Daoy (cell line): ENCODE results near the gene WFDC5. TPM values are rescaled to one million over a fixed set of nuclear protein-coding genes. Genes with fewer than 3 reads are reported as not detected.

Experiments
- DNase-seq: peaks from one replicate; pipeline ENCODE4 v3.0.0-alpha.2; 2015; ENCODE audit warnings: low read depth
- total RNA-seq: library from RNA; depleted of rRNA; stranded (reverse); fragments of >200 nt; shearing (Covaris generic); gene quantifications from 2 replicates; pipeline ENCODE4 v1.2.3, GENCODE V29; 2014

Gene WFDC5
- total RNA-seq, 1 experiment from 2014 or later: not detected

GRCh38 chr20:45115386-45115774 lies 406 bp upstream of the WFDC5 start:
- DNase-seq: no peak

DNA sequence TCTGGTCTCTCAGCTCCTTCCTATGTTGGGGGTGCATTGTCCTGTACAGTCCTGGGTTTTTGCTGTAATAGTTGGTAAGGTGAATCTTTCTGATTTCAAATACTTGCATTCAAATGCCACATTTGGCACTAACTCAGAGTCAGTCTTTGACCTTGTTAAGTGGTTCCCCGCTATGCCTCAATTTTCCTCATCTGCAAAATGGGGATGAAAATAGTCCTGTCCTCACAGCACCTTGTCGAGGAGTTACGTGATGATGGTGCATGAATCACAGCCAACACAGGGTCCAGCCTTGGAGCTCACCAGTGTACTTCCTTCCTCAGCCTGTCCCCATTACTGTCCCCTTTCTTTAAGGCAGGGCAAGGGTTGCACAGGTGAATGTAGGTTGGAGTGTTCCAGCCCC lies 1.1 kb downstream of the WFDC5 start:
- no peak for DNase-seq

- DNase-seq: no peak
These were observed 2.2 kb downstream of the WFDC5 start for GRCh38 chr20:45112754-45113153.

GRCh38 chr20:45111799-45112471 lies 3.0 kb downstream of the WFDC5 start:
- DNase-seq: no peak

DNA sequence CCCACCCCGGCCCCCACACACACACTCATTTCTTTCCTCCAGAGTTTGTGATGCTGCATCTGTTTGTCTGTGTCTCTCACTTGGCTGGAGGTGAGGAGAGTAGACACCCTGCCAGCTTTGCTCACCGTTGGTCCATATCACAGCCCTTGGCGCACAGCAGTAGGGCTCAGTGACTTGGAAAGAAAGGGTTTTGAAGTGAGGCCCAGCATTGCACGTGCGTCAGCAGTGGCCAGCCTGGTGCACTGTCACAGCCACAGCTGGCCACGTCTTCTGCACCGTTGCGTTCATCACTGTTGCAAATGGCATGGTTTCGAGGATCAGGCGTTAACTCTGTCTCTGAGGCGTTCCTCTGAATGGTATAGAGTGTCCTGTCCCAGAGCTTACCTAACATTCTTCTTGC lies 3.7 kb downstream of the WFDC5 start:
- DNase-seq: no peak

- DNase-seq: no peak
These were observed 4.7 kb downstream of the WFDC5 start for GRCh38 chr20:45110301-45110700.

DNA sequence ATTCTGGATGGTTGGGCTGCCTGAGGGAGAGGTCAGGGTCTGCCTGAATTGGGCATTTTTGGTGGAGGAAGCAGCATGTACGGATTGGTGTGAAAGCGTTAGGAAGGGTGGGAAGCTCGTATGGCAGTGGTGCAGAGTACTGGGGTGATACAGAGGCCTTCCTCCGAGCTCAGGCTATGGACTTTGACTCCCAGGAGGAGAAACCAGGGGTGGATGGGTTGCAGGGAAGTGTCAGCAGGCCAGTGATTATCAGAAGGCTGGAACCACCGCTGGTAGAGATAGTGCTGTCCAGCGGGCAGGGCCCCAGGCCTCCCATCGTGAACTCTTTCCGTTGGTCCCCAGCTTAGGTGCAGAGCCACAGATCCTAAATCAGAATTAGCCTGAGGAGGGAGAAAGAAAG lies 5.3 kb downstream of the WFDC5 start:
- no peak for DNase-seq

GRCh38 chr20:45105317-45105716 lies 9.7 kb downstream of the WFDC5 start:
- DNase-seq: no peak

DNA sequence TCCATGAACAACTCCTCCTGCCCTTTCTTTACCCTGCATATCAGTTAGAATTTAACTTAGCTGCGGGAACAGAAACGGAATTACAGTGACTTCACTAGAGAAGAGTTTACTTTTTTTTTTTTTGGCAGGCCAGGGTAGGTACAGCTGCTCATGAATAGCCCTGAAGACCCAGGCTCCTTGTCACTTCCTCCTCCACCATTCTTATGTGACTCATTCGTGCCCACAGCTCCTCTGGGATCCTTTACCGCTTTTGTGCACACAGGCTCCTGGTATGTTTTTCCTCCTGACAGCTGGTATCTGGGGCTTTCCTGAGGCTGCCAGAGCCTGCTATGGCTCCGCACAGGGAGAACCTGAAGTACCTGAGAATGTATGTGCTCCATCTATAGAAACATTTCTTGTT lies 10.2 kb downstream of the WFDC5 start:
- DNase-seq: peak; percentile 92

GRCh38 chr20:45103072-45103471 lies 11.9 kb downstream of the WFDC5 start:
- DNase-seq: no peak

GRCh38 chr20:45101333-45101850 lies 13.6 kb downstream of the WFDC5 start:
- no peak for DNase-seq

DNA sequence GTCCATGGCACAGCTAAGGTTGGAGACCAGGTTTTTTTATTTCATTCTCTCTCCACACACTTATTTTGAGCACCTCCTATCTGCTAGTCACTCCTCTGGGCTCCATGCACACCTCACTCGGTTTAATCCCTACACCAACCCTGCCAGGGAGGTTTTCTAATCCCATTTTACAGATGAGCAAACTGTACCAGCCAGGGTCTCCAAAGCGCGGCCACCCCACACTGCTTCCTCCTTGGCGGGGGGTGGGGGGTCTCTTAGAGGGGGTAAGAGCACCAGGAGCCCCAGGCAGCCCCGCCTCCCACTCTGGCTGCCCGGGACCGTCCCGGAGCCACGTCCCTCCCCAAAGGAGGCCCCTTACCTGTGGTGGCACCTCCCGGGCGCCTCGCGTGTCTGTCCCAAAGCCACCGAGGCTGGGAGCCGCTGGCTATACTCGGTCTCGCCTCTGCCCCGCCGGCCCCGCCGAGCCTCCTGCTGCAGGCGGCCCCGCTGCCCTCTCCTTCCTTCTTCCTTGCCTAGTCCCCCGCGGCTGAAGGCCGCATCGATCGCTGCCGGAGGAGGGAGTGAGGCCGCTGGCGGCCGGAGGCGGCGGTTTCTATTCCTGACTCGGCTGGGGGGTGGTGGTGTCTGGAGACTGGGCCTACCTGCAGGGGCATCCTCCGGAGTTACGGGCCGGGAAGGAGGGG lies 14.3 kb downstream of the WFDC5 start, which contains the start of gene KCNS1:
KCNS1 (minus strand) TSS at position 565 of the 683 bp plus-strand sequence. CDS start 1,891 bp downstream, outside the sequence.
- no peak for DNase-seq

DNA sequence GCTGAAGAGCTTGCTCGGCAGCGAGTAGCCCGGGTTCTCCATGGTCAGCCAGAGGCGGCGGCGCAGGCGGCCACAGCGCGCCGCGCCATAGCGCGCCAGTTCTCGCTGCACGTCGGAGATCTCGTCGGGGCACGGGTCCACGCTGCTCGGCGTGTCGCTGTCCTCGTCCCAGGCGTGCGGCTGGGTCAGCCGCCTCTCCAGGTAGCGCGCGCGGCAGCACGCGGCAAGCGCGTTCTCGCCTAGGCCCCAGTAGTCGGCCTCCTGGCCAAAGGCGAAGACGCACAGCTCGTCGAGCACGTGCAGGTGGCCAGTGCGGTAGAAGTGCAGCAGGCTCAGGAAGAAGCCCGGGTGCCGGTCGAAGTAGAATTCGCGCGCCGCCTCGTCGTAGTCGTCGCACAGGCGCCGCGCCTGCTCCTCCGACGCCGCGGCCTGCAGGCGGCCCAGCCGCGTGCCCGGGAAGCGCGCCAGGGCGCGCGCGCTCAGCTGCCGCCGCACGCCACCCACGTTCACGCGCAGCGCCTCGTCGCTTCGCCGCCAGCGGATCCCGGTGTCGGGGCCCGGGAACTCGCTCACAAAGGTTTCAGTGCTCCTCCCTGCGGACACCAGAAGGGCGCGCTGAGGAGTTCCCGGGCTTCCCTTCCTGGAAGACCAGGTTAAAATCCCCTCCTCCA lies 16.7 kb downstream of the WFDC5 start:
- no peak for DNase-seq

DNA sequence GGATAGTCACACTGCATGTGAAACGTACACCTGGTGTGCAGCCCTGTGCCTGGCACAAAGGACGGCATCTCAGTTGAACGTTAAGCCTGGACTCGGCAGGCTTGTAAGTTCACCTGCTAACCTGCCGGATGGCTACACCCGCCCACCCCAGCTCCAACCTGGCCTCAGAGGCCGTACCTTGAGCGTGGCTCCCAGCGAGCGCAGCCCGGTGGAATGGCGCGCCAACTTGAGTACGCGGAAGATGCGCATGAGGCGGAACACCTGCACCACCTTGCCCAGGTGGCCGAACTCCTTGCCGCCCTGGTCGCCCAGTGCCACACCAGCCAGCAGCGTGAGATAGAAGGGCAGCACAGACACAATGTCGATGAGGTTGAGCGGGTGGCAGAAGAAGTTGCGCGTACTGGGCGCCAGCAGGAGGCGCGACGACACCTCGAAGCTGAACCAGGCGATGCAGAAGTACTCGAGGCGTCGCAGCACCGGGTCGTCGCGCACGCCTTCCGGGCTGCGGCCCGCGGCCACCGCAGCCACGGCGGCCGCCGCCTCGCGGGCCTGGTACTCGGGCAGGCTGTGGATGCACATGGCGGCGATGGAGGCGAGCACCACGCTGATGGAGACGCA lies 17.4 kb downstream of the WFDC5 start:
- no peak for DNase-seq

DNA sequence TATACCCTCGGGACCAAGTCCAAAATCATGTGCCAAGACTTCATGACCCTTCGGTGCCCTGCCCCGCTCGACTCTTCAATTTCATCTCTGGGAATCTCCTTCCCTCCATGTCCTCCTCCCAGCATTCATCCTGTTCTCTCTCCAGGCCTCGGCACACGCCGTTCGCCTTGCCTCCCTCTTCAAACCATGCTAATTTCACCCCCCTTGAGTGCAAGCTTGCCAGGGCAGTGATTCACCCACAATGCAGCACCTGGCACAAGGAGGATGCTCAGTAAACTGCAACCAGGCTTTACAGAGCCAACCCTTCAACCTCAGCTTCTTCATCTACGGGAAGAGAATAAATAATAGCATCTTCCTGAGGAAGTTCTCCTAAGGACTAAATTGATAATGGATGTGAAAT lies 18.2 kb downstream of the WFDC5 start:
- no peak for DNase-seq

DNA sequence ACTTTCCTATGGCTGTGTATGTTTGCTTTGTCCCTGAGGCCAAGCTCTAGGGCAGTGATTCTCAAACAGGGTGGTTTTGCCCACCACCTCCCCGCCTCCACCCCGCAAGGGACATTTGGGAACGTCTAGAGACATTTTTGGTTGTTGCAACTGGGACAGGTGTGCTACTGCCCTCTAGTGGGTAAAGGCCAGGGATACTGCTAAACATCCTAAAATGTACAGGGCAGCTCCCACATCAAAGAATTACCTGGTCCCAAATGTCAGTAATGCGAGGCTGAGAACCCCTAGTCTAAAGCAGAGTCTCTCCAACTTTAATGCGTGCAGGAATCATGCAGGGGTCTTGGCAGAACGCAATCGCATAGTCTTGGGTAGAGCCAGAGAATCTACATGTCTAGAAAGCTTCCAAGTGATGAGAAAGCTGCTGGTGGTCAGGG lies 19.2 kb downstream of the WFDC5 start:
- DNase-seq: peak; percentile 43

DNA sequence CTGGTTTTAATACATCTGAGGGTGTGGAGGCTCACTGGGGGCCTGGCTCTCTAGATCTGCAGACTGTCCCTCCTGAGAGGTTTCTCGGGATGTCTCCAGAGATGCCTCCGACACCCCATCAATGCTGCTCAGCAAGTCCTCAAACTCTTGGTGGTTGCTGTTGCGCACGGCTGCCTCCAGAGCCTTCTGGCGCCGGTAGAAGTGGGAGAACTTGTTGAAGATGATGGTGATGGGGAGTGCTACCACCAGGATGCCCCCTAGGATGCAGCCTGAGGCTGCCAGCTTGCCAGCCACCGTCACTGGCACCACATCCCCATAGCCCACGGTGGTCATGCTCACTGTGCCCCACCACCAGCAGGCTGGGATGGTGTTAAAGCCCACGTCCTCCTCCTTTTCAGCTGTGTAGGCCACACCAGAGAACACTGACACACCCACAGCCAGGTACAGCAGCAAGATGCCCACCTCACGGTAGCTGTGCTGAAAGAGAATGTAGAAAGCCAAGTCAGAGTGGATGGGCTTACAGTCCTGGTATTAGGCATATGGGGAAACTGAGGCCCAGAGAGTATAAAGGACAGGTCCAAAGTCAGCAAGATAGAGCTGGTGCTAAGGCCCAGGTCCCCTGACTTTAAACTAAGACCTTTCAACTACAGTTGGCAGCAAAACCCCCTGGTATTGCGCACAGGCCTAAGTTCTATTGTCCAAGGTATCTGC lies 20.0 kb downstream of the WFDC5 start:
- DNase-seq: no peak

- no peak for DNase-seq
These were observed 20.8 kb downstream of the WFDC5 start for GRCh38 chr20:45094201-45094600.

DNA sequence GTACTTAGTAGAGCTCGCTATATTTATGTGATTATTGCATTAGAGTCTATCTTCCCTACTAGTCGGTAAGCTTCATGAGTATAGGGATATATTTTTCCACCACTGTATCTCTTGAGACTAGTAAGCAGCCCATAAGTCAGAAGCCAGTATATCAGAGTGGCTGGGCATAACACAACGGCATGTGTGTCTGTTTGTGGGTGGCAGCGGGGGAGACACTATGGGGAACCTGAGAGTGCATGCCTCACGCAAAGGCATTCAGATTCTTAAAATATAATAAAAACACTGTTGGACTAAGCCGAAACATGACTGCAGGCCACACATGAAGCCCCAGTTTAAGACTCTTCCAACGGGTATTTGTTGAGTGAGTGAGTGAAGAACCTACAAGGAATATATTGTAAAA lies 22.1 kb downstream of the WFDC5 start:
- DNase-seq: no peak

- no peak for DNase-seq
These were observed 23.6 kb downstream of the WFDC5 start for GRCh38 chr20:45091366-45091765.

DNA sequence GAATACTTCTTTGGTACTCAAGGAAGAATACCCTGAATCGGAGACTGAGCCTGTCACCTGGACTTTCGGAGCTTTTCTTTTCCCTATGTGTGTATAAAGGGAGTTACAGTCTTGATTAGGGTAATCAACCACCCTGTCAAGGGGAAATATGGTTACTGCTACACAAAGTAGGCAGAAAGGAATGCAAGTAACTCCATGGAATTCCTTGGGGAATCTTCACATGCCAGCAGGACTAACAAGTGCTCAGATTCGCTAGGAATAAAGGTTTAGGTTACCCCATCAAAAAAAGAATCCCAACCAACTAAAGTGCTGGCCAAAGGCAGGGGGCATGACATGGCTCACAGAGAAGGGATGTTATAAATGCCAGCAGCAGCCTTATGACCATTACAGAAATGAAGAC lies 24.5 kb downstream of the WFDC5 start:
- DNase-seq: no peak

DNA sequence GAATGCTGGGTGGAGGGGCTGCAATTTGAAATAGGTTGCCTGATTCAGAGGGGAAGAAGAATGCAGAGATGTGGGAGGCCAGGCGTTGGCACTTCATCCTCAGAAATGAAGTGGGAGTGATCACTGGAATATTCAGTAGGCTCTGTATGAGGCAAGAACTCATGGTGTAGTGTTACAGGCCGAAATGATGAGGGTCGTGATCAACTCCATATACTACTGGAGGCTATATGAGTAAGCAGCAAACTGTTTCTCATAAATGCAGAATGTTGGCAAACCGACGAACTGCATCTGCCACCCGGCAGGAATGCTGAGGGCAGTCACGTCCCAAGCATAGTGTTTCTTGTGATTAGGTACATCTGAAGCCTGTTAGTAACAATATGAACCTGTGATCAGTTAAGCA lies 26.7 kb downstream of the WFDC5 start:
- peak; percentile 58 for DNase-seq
